ENCODE results near the gene YDJC.
"Not testable (repeated sequence)": the region's sequence is repeated elsewhere in the genome, so short reads cannot be mapped to it uniquely, and the experiment has no call there.

YDJC gene

DNA sequence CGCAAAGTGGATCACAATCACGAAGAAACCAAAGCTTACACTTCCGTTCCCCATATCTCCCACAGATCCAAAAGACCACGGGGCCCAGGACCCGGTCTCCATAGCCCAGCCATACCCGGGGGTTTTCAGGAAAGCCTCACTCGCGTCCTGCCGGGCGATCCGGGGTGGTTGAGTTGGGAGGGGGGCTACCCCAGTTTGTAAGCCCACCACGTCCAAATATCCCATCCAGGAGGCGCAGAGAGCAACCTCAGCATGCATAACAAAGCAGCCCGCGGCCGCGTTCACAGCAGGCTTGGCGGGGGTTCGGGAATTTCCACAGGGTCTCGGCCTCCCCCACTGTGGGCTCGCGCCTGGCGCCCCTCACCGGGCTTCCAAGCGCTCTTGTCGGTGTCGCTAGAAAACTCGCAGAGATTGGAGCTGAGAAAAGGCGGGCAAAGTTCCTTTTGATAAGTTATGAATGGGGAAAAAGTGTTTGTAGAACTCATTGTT lies 21.7 kb upstream of the YDJC start:
- DNase-seq: no peak

DNA sequence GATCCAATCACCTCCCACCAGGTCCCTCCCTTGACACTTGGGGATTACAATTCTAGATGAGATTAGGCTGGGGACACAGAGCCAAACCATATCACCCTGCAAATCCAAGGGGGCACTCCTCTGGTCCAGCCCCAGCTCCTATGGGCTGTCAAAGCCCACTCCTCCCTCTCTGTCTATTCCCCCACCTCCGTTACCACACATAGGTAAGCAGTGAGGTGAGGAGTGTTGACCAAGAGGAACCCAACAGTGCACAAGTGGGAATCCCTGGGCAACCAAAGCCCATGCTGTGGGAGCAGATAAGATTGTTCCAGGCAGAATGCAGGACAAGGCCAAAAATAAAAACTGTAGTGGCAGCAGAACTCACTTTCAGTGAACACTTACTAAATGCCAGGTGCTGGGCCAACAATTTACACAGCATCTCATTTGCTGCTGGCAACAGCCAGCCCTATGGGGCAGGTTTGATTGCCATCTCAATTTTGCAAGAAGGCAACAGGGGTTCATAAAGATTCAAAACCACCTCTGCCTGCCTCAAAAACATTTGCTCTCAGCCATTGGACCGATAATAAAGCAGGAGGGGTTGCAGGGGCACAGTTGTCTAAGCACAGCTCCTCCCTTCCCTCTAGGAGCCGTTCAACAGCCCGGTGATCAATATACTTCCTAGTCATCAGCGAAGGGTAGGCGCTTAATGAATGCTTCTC lies 21.1 kb upstream of the YDJC start:
- peak; percentile 29 for DNase-seq

DNA sequence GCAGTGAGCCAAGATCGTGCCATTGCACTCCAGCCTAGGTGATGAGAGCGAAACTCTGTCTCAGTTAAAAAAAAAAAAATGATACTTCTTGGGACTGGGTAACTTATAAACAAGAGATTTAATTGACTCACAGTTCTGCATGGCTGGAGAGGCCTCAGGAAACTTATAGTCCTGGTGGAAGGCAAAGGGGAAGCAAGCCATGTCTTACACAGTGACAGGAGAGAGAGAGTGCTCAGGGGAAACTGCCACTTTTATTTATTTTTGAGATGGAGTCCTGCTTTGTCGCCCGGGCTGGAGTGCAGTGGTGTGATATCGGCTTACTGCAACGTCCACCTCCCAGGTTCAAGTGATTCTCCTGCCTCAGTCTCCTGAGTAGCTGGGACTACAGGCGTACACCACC lies 20.5 kb upstream of the YDJC start:
- DNase-seq: no peak

DNA sequence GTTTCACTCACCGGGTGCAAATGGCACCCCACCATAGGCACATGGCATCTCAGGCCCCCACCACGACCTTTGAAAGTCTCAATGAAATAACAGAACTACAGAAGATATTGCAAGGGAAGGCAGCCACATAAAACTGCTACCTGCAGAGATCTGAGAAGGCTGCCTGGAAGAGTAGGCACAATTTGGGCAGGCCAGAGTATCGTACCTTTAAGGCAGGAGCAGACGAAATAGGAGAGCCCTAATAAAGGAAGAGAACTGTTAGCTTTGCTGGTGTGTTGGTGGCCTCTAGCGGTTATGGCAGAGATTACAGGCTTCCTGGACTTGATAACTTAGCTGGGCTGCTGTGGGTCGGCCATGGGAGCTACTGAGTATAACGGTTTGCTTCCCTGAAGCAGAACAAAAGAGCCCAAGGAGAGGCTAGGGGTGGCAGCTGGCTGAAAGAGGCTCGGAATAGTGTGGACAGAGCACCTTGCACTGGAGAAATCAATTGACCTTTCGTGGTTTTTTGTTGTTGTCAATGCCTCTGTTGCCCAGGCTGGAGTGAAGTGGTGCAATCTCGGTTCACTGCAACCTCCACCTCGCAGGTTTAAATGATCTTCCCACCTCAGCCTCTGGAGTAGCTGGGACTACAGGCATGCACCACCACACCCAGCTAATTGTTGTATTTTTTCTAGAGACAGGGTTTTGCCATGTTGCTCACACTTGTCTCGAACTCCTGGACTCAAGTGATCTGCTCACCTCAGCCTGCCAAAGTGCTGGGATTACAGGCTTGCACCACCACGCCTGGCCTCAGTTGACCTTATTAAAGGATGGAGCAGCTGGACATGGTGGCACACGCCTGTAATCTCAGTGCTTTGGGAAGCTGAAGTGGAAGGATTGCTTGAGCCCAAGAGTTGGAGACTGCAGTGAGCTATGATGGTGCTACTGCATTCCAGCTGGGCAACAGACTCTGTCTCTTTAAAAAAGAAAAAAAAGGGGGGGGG lies 17.1 kb upstream of the YDJC start:
- peak; percentile 72 for DNase-seq

DNA sequence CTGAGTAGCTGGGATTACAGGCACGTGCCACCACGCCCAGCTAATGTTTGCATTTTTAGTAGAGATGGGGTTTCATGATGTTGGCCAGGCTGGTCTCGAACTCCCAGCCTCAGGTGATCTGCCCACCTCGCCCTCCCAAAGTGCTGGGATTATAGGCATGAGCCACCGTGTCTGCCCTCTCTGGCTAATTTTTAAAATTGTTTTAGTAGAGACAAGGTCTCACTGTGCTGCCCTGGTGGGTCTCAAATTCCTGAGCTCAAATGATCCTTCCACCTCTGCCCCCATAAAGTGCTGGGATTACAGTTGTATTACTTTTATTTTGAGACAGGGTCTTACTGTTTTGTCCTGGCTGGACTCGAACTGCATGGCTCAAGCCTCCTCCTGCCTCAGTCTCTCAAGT lies 15.7 kb upstream of the YDJC start:
- not testable (repeated sequence) for DNase-seq

DNA sequence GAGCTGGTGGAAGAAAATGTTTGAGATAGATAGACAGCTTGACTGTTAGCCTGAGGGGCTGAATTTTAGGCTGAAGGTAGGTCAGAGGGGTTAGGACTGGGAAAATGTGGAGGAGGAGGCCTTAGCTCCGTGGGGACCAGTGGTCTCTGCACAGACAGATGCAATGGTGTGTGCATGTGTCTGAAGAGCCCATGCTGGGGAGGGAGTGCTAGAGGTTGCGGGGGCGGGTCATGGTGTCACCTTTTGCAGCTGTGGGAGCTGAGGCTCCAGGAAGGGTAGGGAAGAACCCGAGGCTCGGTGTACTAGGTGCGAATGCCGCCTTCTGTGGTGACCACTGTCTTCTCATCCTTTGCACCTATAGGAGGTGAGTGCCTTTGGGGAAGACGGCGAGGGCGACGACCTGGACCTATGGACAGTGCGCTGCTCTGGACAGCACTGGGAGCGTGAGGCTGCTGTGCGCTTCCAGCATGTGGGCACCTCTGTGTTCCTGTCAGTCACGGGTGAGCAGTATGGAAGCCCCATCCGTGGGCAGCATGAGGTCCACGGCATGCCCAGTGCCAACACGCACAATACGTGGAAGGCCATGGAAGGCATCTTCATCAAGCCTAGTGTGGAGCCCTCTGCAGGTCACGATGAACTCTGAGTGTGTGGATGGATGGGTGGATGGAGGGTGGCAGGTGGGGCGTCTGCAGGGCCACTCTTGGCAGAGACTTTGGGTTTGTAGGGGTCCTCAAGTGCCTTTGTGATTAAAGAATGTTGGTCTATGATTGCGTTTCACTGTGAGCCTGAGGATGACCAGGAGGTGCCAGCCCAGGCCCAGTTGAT lies 13.9 kb upstream of the YDJC start:
- no peak for DNase-seq

DNA sequence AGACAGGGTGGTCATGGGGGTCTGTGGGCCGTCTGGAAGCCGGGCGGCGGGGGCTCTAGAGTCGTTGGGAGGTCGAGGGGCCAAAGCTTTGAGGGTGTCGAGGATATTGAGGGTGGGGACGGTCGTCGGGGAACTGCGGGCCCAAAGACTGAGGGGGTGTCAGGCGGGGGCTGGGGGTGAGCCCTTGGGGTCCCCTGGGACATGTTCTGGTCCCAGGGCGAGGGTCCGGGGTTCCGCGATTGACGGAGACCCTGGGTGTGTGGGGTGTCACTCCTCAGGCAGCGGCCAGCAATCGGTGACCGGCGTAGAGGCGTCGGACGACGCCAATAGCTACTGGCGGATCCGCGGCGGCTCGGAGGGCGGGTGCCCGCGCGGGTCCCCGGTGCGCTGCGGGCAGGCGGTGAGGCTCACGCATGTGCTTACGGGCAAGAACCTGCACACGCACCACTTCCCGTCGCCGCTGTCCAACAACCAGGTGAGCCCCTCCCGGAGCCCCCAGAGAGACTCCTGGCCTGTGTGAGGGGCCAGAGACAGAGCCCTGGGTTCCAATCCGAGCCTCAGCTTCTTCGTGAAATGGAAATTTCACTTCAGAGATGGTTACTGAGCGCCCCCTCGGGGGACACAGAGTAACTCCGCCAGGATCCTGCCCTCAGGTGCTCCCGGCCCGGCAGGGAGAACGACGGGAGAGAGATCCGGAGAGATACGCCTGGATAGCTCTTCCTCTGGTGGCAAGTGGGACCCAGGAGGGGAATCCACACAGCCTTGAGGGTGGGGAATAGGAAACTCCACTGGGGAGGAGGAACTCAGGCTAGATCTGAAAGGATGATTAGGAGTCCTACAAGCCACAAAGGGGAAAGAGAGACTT lies 13.0 kb upstream of the YDJC start:
- DNase-seq: peak; percentile 67

DNA sequence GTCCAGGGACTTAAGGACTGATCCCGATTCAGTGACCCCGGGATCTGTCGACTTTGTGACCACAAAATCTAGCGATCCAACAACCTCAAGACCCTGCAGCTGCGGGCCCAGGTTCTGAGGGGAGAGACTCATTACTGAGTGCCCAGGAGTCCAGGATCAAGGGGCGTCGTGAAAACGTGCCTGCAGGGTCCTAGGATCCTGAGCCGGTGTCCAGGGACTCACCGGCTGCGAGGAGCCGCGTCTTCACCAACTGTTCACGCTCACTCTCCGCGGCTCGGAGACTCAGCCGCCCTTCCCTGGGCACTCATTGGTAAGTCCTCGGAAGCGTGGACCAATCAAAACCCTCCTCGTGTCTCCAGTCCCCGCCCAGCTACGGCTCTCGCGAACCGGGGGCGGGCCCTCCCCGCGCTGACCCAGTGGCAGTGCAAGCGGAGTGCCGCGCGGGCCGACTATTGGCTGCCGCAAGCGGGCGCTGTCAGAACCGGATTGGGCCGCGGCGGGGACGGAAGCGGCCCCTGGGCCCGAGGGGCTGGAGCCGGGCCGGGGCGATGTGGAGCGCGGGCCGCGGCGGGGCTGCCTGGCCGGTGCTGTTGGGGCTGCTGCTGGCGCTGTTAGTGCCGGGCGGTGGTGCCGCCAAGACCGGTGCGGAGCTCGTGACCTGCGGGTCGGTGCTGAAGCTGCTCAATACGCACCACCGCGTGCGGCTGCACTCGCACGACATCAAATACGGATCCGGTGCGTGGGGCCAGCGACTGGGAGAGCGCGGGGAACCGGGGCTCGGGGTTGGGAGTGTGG lies 12.2 kb upstream of the YDJC start, which contains the start of gene SDF2L1:
SDF2L1 (plus strand) TSS at position 514 of the 795 bp plus-strand sequence; CDS start at position 549, 35 bp downstream.
- DNase-seq: peak; percentile 95

DNA sequence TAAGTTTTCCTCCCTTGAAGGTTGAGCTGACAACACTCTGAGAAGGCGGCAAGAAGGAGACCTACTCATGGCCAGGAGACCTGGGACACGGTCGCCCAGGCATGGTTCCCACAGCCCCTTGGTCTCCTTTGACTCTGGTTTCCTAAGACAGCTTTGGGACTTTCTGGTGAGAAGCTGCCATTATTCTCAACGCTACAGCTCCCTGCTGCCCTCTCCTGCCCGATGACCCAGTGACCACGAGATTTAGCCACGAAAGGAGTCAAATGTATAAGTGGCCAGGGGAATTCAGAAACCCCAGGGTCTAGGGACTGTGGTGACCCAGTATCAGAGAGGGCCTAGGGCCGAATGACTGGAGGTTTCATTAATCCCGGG lies 11.6 kb upstream of the YDJC start:
- peak; percentile 51 for DNase-seq

DNA sequence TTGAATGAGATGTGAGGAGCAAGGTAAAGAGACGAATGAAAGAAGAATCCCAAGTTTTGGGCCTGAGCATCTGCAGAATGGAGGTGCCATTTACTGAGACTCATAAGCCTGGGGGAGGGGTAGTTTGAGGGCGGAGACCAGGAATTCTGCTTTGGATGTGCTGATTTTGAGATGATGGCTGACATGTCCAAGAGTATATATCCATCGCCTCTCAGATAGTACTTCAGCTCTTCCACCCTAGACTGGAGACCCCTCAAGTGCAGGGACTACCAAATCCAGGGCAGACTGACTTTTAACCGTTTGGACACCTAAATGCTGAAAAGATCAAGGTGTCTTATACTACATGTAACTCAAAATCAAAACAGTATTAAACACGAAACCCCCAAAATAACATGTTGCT lies 11.0 kb upstream of the YDJC start:
- no peak for DNase-seq

DNA sequence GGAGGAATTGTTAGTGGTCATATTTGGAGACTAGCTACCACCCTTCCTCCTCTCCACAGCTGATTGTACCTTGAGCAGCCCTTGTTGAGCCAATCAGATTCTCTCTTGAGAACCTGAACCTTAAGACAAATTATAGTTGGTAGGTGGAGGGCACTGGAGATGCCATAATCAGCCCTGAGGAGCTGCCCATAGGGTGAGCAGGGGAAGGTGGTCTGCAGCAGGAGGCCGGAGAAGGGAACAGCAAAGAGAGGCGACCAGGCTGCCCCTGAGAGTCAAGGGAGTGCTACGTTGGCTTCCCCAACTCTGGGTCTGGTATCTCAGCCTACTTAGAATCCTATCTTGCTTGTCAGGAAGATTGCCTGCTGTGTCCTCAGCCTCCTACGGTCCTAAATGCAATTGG lies 9.5 kb upstream of the YDJC start:
- DNase-seq: no peak

DNA sequence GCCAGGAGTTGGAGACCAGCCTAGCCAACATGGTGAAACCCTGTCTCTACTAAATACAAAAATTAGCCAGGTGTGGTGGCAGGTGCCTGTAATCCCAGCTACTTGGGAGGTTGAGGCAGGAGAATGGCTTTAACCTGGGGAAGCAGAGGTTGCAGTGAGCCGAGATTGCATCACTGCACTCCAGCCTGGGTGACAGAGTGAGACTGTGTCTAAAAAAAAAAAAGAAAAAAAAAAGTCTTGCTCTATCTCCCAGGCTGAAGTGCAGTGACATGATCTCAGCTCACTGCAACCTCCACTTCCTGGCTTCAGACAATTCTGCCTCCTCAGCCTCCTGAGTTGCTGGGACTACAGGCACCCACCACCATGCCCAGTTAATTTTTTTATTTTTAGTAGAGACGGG lies 7.6 kb upstream of the YDJC start:
- not testable (repeated sequence) for DNase-seq

DNA sequence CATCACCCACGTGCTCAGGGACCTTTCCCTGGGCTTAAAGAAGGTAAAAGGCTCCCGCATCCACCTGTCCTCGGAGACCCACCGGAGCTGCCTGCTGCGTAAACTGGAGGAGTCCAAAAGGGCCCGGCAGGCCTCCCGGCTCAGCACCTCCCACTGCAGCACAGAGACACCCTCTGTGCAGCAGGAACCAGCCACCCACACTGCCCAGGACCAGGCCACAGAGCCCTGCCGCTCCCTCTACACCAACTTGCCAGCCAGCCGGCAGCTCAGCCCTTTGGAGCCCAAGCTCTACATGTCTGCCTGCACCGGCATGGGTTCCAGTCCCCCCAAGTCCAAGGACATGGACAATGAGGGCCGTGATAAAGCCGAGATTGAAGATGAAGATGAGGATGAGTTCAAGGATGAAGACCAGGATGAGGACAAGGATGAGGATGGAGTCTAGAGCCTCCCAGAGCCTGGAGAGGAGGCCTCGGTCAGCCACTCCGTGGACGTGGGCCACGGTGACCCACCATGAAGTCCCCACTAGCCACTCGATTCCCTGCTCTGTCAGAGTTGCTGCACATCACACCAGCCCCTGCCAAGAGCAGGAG lies 6.9 kb upstream of the YDJC start:
- no peak for DNase-seq

DNA sequence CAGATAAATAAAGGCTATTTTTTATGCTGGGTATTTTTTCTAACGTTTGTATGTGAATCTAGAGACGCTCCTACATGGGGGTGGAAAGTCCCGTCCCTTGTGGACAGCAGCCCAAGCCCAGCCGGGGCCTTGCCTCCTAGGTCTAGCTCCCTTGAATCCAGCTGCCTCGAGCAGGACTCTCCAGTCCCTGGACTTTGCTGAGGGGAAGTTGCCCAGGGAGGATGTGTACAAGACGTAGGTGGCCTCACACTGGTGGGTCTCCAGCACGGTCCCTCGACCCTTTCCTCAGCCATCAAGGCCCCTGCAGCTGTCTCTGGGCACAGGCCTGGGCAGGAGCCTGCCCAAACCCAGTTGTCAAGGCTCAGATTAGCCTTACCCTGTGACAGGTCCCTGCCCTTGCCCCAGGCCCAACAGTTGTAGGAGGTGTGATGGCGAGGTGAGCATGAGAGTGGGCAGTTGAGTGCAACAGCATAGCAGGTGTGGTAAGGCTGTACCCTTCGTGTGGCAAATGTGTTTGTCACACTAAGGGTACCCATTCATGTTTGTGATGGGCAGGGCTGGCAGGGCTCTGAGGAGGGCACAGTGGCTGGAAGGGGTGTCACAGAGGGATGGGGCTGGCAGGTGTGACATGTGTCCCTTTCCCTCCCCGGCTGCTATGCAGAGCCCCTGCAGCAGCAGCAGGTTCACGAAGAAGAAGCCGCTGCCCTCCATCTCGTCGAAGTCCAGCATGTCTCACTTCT lies 6.1 kb upstream of the YDJC start:
- no peak for DNase-seq

DNA sequence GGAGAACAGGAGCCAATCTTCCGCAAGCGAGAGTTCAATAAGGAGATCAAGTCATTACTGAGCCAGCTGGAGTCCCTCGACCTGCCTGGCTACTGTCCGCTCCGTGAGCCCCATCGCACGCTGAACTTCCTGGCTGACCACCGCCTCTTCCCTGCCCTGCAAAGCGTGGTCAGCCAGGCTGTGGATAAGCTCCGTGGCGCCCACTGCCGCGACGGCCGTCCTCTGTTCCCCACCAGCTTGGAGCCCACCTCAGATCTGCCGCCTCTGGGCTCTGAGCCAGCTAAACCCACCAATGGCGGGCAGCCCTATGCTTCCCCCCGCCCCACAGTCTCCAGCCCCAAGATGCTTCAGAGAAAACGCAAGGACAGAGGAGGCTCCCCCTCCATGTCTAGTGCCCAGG lies 5.0 kb upstream of the YDJC start:
- no peak for DNase-seq

DNA sequence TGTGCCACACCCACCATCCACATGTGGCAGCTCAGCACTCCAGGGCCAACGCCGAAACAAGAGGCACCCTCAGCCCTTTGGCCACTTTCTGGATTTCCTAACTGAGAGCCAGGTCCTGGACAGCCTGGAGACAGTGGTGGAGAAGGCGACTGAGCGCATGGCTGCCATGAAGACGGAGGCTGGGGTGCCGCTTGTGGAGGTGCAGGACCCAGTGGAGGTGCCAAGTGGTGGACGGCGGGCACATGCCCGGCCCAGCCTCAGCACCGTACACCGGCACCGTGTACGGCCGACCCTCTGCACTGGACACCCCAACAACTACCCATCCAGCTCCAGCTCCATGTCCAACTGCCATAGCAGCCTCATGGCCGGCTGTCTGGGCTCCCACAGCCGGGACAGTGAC lies 4.3 kb upstream of the YDJC start:
- DNase-seq: no peak

DNA sequence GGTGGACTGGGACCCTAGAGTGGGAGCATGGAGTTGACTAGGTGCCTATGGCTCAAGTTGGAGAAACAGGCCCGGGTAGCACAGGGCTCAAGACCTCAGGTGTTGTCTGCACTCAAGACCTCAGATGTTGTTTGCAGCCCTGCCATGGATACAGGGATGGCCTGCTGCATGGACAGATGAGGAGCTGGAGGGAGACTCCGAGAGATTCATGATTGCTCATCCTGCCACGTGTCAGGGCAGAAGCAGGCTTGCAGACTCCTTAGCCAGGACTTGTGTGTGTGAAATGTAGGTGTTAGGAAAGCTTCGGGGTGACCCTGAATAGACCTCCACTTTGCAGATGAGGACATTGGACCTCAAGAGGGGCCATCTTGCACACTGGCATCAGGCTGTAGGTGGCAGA lies 3.7 kb upstream of the YDJC start:
- DNase-seq: no peak

DNA sequence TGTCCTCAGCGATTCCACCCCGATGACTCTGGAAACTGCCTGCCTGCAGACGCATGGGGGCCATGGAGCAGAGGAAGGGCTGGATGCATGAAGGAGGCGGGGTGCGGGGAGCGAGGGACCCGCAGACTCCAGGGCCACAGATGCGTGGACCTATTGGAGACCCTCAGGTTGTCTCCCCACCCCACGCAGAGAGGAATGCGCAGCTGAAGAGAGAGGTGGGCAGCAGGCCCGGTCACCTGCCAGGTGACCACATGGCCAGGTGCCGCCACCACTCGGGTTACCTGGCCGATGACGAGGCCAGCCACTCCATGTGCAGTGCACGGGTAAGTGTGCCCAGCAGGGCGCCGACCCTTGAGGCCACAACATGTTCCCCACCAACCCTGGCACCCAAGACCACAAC lies 3.1 kb upstream of the YDJC start:
- no peak for DNase-seq

DNA sequence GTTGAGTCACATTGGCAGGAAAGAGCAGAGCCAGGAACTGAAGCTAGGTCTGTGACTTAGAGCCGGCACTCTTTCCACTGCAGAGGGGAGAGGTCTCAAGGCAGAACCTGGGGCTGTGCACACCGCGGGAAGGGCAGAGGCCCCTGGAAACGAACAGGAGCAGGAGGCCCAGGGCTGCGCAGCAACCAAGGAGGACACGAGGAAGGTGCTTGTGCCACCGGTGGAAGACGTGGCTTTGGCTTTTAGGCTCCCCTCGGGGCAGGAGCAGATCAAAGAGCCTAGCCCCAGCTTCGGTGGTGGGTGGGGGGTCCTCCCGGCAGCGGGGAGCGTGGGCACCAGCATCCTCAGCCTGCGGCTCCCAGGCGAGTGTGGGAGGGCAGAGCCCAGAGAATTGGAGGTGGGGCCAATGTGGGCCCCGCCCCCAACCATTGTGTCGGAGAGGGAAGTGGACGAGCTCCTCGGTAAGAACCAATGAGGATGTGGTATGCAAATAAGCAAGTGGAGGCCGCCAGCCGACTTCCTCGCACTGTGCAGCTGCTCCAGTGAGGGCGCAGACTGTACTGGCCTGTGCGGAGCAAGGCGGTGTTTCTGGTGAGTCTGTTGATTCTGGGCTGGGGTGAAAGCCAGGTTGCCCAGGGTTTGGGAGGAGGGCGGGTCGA lies 2.5 kb upstream of the YDJC start, which contains the start of gene CCDC116:
CCDC116 (plus strand) TSS at position 524 of the 659 bp plus-strand sequence. CDS start 422 bp downstream, outside the sequence.
- peak; percentile 16 for DNase-seq

Measured in DMS53 (cell line).